ENCODE data around the gene APOBEC3G. TPM values are rescaled to one million over a fixed set of nuclear protein-coding genes. Genes with fewer than 3 reads are reported as not detected.
"Not testable (repeated sequence)": the region's sequence is repeated elsewhere in the genome, so short reads cannot be mapped to it uniquely, and the experiment has no call there.

The APOBEC3G gene
- total RNA-seq, 1 donor from 2014 or later, result 9.7 TPM

- Histone ChIP-seq H3K27me3 (ENCODE audit: control insufficient read depth, insufficient read depth, low read length) (no peaks in the 10 kb centered on the region), H3K36me3 (ENCODE audit: control insufficient read depth, insufficient read depth, low read length) (no peaks in the 10 kb centered on the region), H3K4me3 (ENCODE audit: low read depth, low read length) (no peak overlapping the region)
- no peak for DNase-seq (ENCODE audit: low read depth)
- TF ChIP-seq CTCF (IDR thresholded peaks at IDR 0.05; ENCODE audit: insufficient read depth, low read length, poor library complexity, severe bottlenecking), result no peak
Measured at GRCh38 chr22:39039306-39040126, 37.6 kb upstream of the APOBEC3G start.

GRCh38 chr22:39040155-39040537 is 36.9 kb upstream of the APOBEC3G start:
- not testable (repeated sequence) for DNase-seq (ENCODE audit: low read depth); H3K27me3 ChIP-seq (ENCODE audit: control insufficient read depth, insufficient read depth, low read length); H3K36me3 ChIP-seq (ENCODE audit: control insufficient read depth, insufficient read depth, low read length)
- H3K4me3 ChIP-seq (ENCODE audit: low read depth, low read length), result peak overlapping the region; percentile 7

GRCh38 chr22:39040538-39041296 is 36.4 kb upstream of the APOBEC3G start, which contains the start of gene APOBEC3F:
Gene APOBEC3F, plus strand, starts transcription at chr22:39040864. Its CDS starts 97 bp downstream, at chr22:39040961.
- not testable (repeated sequence) for H3K36me3 ChIP-seq (ENCODE audit: control insufficient read depth, insufficient read depth, low read length); H3K27me3 ChIP-seq (ENCODE audit: control insufficient read depth, insufficient read depth, low read length)
- peak within 1 kb of the TSS; percentile 61 for H3K4me3 ChIP-seq (ENCODE audit: low read depth, low read length)
- DNase-seq (ENCODE audit: low read depth), result peak; percentile 5

- no peaks in the 10 kb centered on the region for H3K36me3 ChIP-seq (ENCODE audit: control insufficient read depth, insufficient read depth, low read length)
- no peak overlapping the region for H3K4me3 ChIP-seq (ENCODE audit: low read depth, low read length)
- H3K27me3 ChIP-seq (ENCODE audit: control insufficient read depth, insufficient read depth, low read length), result no peaks in the 10 kb centered on the region
- TF ChIP-seq CTCF (IDR thresholded peaks at IDR 0.05; ENCODE audit: insufficient read depth, low read length, poor library complexity, severe bottlenecking), result no peak
- DNase-seq (ENCODE audit: low read depth), result no peak
Measured at GRCh38 chr22:39041908-39042307, 35.2 kb upstream of the APOBEC3G start.

- not testable (repeated sequence) for H3K4me3 ChIP-seq (ENCODE audit: low read depth, low read length); H3K27me3 ChIP-seq (ENCODE audit: control insufficient read depth, insufficient read depth, low read length); H3K36me3 ChIP-seq (ENCODE audit: control insufficient read depth, insufficient read depth, low read length); DNase-seq (ENCODE audit: low read depth)
Measured at GRCh38 chr22:39043063-39043462, 34.0 kb upstream of the APOBEC3G start.

GRCh38 chr22:39045136-39045535 is 31.9 kb upstream of the APOBEC3G start:
- not testable (repeated sequence) for DNase-seq (ENCODE audit: low read depth); H3K27me3 ChIP-seq (ENCODE audit: control insufficient read depth, insufficient read depth, low read length); H3K36me3 ChIP-seq (ENCODE audit: control insufficient read depth, insufficient read depth, low read length); H3K4me3 ChIP-seq (ENCODE audit: low read depth, low read length)

- not testable (repeated sequence) for DNase-seq (ENCODE audit: low read depth); H3K4me3 ChIP-seq (ENCODE audit: low read depth, low read length); H3K27me3 ChIP-seq (ENCODE audit: control insufficient read depth, insufficient read depth, low read length); H3K36me3 ChIP-seq (ENCODE audit: control insufficient read depth, insufficient read depth, low read length)
Measured at GRCh38 chr22:39049486-39049885, 27.6 kb upstream of the APOBEC3G start.

- H3K36me3 ChIP-seq (ENCODE audit: control insufficient read depth, insufficient read depth, low read length); DNase-seq (ENCODE audit: low read depth); H3K27me3 ChIP-seq (ENCODE audit: control insufficient read depth, insufficient read depth, low read length); H3K4me3 ChIP-seq (ENCODE audit: low read depth, low read length): not testable (repeated sequence)
Measured at GRCh38 chr22:39051844-39052495, 25.1 kb upstream of the APOBEC3G start.
